Mucosa of descending colon (tissue), 3 donors: ENCODE measurements around the gene GALNTL6. TPM values are rescaled to one million over a fixed set of nuclear protein-coding genes. Genes with fewer than 3 reads are reported as not detected.

Experiments used
- ATAC-seq: fragments of 200-7000 bp; cut with Tn5 transposase; one replicate; pipeline ENCODE4 v1.9.1; 2020; ENCODE audit warnings: mild to moderate bottlenecking, moderate library complexity
- DNase-seq, 3 donors: peaks; one replicate each; pipeline ENCODE4 v3.0.0-alpha.2; 2020
- H3K36me3 ChIP-seq: fragments of 200-600 bp; one replicate; pipeline ENCODE4 v1.8.0; 2021; ENCODE audit warnings: low read depth, mild to moderate bottlenecking
- H3K4me1 ChIP-seq: fragments of 200-600 bp; one replicate; pipeline ENCODE4 v1.8.0; 2021; ENCODE audit warnings: low read depth, mild to moderate bottlenecking
- H3K4me3 ChIP-seq: fragments of 200-600 bp; one replicate; pipeline ENCODE4 v1.8.0; 2021; ENCODE audit warnings: mild to moderate bottlenecking
- H3K9me3 ChIP-seq: fragments of 200-600 bp; one replicate; pipeline ENCODE4 v1.8.0; 2021; ENCODE audit warnings: mild to moderate bottlenecking
- intact Hi-C, 2 donors: fragments of 100-400 bp; cut with DNase I in 1 of 2; cut with micrococcal nuclease in 1 of 2; formaldehyde crosslinking; loops; one replicate each; pipeline versions ENCODE4 v1.11.0 to v1.11.1; 2022; cut with DNase I, micrococcal nuclease
- total RNA-seq, 3 donors: library from RNA; stranded (reverse); fragmentation: NEBNext Ultra II Directional in 2 of 3; extraction: Animal tissue kit (Norgen Biotek cat#: 25700) in 2 of 3; gene quantifications; one replicate each; pipeline versions ENCODE4 v1.2.1 to v1.2.4, GENCODE V29; 2021 to 2023
- TF ChIP-seq, protein P1 (sequence below): fragments of 200-600 bp; IDR thresholded peaks from one replicate; pipeline ENCODE4 v1.8.0; 2022; ENCODE audit warnings: antibody characterized with exemption, mild to moderate bottlenecking
- donor health status: DM: no; HTN: no; CAD: no; lungs with moderate emphysema.
- donor health status: DM: no; HTN: no; CAD: no.
- donor health status: DM: no; HTN: yes; CAD: no.

GALNTL6 gene
- total RNA-seq, 3 donors from 2014 or later = 0.12 to 0.27 (median 0.19) TPM

- intact Hi-C loops = no loop called here
- Histone ChIP-seq H3K4me3 (no peak overlapping the region), H3K4me1 (no peaks in the 10 kb centered on the region), H3K36me3 (no peaks in the 10 kb centered on the region), H3K9me3 (no peaks in the 10 kb centered on the region)
- ATAC-seq = no peak
- no peak for DNase-seq
- TF ChIP-seq, protein P1, sequence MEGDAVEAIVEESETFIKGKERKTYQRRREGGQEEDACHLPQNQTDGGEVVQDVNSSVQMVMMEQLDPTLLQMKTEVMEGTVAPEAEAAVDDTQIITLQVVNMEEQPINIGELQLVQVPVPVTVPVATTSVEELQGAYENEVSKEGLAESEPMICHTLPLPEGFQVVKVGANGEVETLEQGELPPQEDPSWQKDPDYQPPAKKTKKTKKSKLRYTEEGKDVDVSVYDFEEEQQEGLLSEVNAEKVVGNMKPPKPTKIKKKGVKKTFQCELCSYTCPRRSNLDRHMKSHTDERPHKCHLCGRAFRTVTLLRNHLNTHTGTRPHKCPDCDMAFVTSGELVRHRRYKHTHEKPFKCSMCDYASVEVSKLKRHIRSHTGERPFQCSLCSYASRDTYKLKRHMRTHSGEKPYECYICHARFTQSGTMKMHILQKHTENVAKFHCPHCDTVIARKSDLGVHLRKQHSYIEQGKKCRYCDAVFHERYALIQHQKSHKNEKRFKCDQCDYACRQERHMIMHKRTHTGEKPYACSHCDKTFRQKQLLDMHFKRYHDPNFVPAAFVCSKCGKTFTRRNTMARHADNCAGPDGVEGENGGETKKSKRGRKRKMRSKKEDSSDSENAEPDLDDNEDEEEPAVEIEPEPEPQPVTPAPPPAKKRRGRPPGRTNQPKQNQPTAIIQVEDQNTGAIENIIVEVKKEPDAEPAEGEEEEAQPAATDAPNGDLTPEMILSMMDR = no peak
These were observed 733.6 kb downstream of the GALNTL6 start for GRCh38 chr4:172546782-172547181.

DNA sequence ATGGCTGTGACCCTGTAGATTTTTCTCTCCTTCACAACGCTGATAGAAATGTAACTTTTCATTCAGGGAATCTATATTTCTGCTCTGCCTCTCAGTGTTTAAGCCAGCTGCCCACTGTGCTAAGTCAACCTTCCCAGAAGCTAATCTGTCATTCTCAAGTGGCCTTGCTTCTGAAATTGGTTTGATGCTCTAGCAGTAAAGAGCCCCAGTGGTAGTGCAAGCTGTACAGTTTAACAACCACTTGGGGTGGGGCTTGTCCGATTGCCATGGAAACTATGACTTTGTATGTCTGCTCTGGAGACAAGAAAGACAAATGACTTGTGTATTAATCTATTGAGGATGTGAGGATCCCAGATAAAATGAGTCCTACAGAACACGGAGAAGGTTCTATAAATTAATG is 734.5 kb downstream of the GALNTL6 start:
- intact Hi-C loops = no loop called here
- TF ChIP-seq, protein P1 = no peak
- no peaks in the 10 kb centered on the region for H3K9me3 ChIP-seq
- H3K36me3 ChIP-seq = no peaks in the 10 kb centered on the region
- no peak overlapping the region for H3K4me3 ChIP-seq
- H3K4me1 ChIP-seq = no peaks in the 10 kb centered on the region
- no peak for ATAC-seq
- no peak for DNase-seq

DNA sequence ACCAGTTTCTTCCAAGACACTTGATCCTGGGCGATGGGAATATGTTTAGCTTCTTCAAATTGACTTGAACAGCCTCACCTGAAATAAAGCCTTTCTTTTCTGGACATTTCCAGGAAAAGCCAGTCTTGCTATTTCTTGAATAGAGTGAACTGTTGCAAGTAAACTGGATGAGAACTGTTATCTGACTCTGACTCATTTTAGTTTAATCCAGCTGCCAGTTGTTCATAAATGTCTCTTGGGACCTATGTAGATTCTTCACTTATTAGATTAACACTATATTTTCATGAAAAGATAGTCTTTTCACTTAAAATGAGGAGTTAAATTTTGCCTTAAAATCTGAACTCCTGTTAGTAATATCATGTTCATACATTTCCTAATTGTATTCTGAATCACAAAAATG is 740.0 kb downstream of the GALNTL6 start:
- no peak for ATAC-seq
- DNase-seq = no peak
- Histone ChIP-seq H3K4me1 (no peaks in the 10 kb centered on the region), H3K36me3 (no peaks in the 10 kb centered on the region), H3K4me3 (no peak overlapping the region), H3K9me3 (no peaks in the 10 kb centered on the region)
- intact Hi-C loops = no loop called here
- TF ChIP-seq, protein P1 = no peak

DNA sequence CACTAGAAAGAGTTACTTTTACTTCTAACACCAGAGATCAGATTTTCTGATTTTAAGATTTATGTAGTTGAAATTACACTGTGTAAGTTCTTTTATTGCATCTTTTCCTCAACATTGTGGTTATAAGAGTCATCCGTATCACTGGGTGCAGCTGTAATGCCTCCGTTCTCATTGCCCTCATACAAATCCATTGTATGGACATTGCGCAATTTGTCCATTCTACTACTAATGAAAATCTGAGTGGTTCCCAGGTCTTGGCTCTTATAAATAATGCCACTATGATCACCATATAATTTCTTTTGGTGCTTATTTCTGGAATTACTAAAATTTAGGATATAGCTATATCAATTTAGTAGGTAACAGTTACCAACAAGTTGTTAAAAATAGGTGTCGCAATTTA is 741.4 kb downstream of the GALNTL6 start:
- ATAC-seq = no peak
- Histone ChIP-seq H3K9me3 (no peaks in the 10 kb centered on the region), H3K4me3 (no peak overlapping the region), H3K36me3 (no peaks in the 10 kb centered on the region), H3K4me1 (no peaks in the 10 kb centered on the region)
- TF ChIP-seq, protein P1 = no peak
- intact Hi-C loops = no loop called here
- no peak for DNase-seq

- no peak overlapping the region for H3K4me3 ChIP-seq
- H3K9me3 ChIP-seq = no peaks in the 10 kb centered on the region
- ATAC-seq (no peak), DNase-seq (no peak)
- no peaks in the 10 kb centered on the region for H3K4me1 ChIP-seq
- no peaks in the 10 kb centered on the region for H3K36me3 ChIP-seq
- TF ChIP-seq, protein P1 = no peak
- intact Hi-C loops = no loop called here
These were observed 742.5 kb downstream of the GALNTL6 start for GRCh38 chr4:172555725-172556124.

DNA sequence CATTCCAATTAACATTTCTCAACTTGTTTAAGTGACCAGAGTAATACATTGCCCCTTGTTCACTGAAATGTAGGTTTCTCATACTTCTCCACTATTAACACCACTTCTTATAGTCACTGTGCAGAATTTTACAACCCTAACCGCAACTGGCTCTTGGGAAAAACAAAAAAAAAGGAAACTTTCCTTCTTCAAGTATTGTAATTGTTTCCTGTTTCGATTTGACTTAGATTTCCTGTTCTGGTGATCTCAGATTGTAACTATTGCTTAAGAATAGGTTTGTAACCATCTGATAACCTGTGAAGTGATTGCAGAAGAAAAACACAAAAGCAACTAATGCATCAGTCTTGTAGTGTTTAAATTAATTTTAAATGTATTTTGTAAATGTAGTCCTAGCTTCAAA is 760.7 kb downstream of the GALNTL6 start:
- intact Hi-C loops = no loop called here
- no peaks in the 10 kb centered on the region for H3K36me3 ChIP-seq
- no peak for DNase-seq
- TF ChIP-seq, protein P1 = no peak
- no peaks in the 10 kb centered on the region for H3K4me1 ChIP-seq
- H3K4me3 ChIP-seq = no peak overlapping the region
- no peak for ATAC-seq
- H3K9me3 ChIP-seq = no peaks in the 10 kb centered on the region
